GM19328 (cell line): Measurements from ENCODE around the gene ERBB2.
"Not testable (repeated sequence)": the region's sequence is repeated elsewhere in the genome, so short reads cannot be mapped to it uniquely, and the experiment has no call there.

Experiments used
- ATAC-seq: cut with Tn5 transposase; IDR thresholded peaks from one replicate; pipeline ENCODE4 v1.9.1; 2021; ENCODE audit warnings: mild to moderate bottlenecking, moderate library complexity; ENCODE audit not compliant: unreplicated experiment

The ERBB2 gene

GRCh38 chr17:39742126-39742855 lies 42.4 kb downstream of the ERBB2 start:
- no peak for ATAC-seq

GRCh38 chr17:39742856-39743436 lies 43.1 kb downstream of the ERBB2 start:
- no peak for ATAC-seq

GRCh38 chr17:39744075-39744835 lies 44.4 kb downstream of the ERBB2 start:
- no peak for ATAC-seq

- ATAC-seq, result no peak
These were observed 45.0 kb downstream of the ERBB2 start for GRCh38 chr17:39744836-39745215.

- ATAC-seq, result no peak
These were observed 45.7 kb downstream of the ERBB2 start for GRCh38 chr17:39745335-39746144.

GRCh38 chr17:39746145-39746461 lies 46.2 kb downstream of the ERBB2 start:
- no peak for ATAC-seq

GRCh38 chr17:39747745-39748144 lies 47.9 kb downstream of the ERBB2 start:
- no peak for ATAC-seq

- not testable (repeated sequence) for ATAC-seq
These were observed 48.7 kb downstream of the ERBB2 start for GRCh38 chr17:39748444-39749034.

GRCh38 chr17:39750131-39751015 lies 50.5 kb downstream of the ERBB2 start:
- ATAC-seq, result no peak

- ATAC-seq, result no peak
These were observed 51.2 kb downstream of the ERBB2 start for GRCh38 chr17:39751016-39751543.

- ATAC-seq, result no peak
These were observed 51.8 kb downstream of the ERBB2 start for GRCh38 chr17:39751637-39752036.

- ATAC-seq, result no peak
These were observed 52.5 kb downstream of the ERBB2 start for GRCh38 chr17:39752241-39752881.

- ATAC-seq, result peak; percentile 21
These were observed 53.8 kb downstream of the ERBB2 start for GRCh38 chr17:39753514-39754160.

GRCh38 chr17:39754161-39754957 lies 54.5 kb downstream of the ERBB2 start:
- ATAC-seq, result peak; percentile 64

- no peak for ATAC-seq
These were observed 55.2 kb downstream of the ERBB2 start for GRCh38 chr17:39754958-39755553.

GRCh38 chr17:39755554-39756379 lies 55.9 kb downstream of the ERBB2 start:
- ATAC-seq, result no peak
